ENCODE measurements around the gene PPP2R2B. TPM values are rescaled to one million over a fixed set of nuclear protein-coding genes. Genes with fewer than 3 reads are reported as not detected.

The PPP2R2B gene
- total RNA-seq, 4 donors from 2014 or later = 1.2 to 2.9 (median 1.9) TPM

GRCh38 chr5:146539973-146540372 is 338.6 kb downstream of the PPP2R2B start:
- no peaks in the 10 kb centered on the region for H3K9me3 ChIP-seq
- no peaks in the 10 kb centered on the region for H3K27me3 ChIP-seq
- no peaks in the 10 kb centered on the region for H3K4me1 ChIP-seq
- TF ChIP-seq CTCF (IDR thresholded peaks at IDR 0.05) (no peak), POLR2A (IDR thresholded peaks at IDR 0.05) (no peak)
- H3K36me3 ChIP-seq = no peaks in the 10 kb centered on the region
- DNase-seq = no peak
- no peak overlapping the region for H3K4me3 ChIP-seq
- no peak overlapping the region for H3K27ac ChIP-seq

GRCh38 chr5:146538432-146538831 is 340.1 kb downstream of the PPP2R2B start:
- Histone ChIP-seq H3K9me3 (no peaks in the 10 kb centered on the region), H3K27ac (no peak overlapping the region), H3K4me3 (no peak overlapping the region), H3K4me1 (no peaks in the 10 kb centered on the region), H3K27me3 (no peaks in the 10 kb centered on the region), H3K36me3 (no peaks in the 10 kb centered on the region)
- no peak for DNase-seq
- no peak for TF ChIP-seq CTCF (IDR thresholded peaks at IDR 0.05)
- no peak for TF ChIP-seq POLR2A (IDR thresholded peaks at IDR 0.05)

- no peak for TF ChIP-seq POLR2A (IDR thresholded peaks at IDR 0.05)
- no peak for TF ChIP-seq CTCF (IDR thresholded peaks at IDR 0.05)
- H3K4me1 ChIP-seq = no peaks in the 10 kb centered on the region
- no peak overlapping the region for H3K27ac ChIP-seq
- H3K9me3 ChIP-seq = no peaks in the 10 kb centered on the region
- DNase-seq = no peak
- no peak overlapping the region for H3K4me3 ChIP-seq
- H3K27me3 ChIP-seq = no peaks in the 10 kb centered on the region
- H3K36me3 ChIP-seq = no peaks in the 10 kb centered on the region
Observed at GRCh38 chr5:146533882-146534281, 344.7 kb downstream of the PPP2R2B start.

GRCh38 chr5:146533260-146533857 is 345.2 kb downstream of the PPP2R2B start:
- no peaks in the 10 kb centered on the region for H3K27me3 ChIP-seq
- H3K9me3 ChIP-seq = no peaks in the 10 kb centered on the region
- H3K4me1 ChIP-seq = no peaks in the 10 kb centered on the region
- TF ChIP-seq CTCF (IDR thresholded peaks at IDR 0.05) = peak; percentile 35 to 74 (median 70)
- TF ChIP-seq POLR2A (IDR thresholded peaks at IDR 0.05) = no peak
- no peaks in the 10 kb centered on the region for H3K36me3 ChIP-seq
- H3K4me3 ChIP-seq = no peak overlapping the region
- DNase-seq = peak; percentile 60 to 89 (median 65)
- H3K27ac ChIP-seq = no peak overlapping the region

Small RNA genes within 50 kb of the gene (small RNA-seq; reads per million reads assigned to genes)
- gene RN7SL791P = 0 reads per million in 2 donors

All from Peyer's patch (tissue), 4 donors.